Activated naive CD8-positive, alpha-beta T cell treated with anti-CD3 and anti-CD28 coated beads, Interleukin-2, amount 50 U/mL, for 24 hours (primary cell): ENCODE results near the gene RBKS.
A peak's percentile ranks its signal among the peaks of the same experiment; 100 is the strongest.

ENCODE experiments used
- ATAC-seq: fragments of 150-1000 bp; cut with Tn5 transposase; one replicate; pipeline ENCODE4 v1.10.0; 2021
- DNase-seq: peaks from one replicate; pipeline ENCODE4 v3.0.0; 2021
- H3K27ac Mint-ChIP-seq: one replicate; pipeline ENCODE4 v1.8.0; 2021; ENCODE audit warnings: mild to moderate bottlenecking, mixed read lengths
- H3K27me3 Mint-ChIP-seq: one replicate; pipeline ENCODE4 v1.8.0; 2021; ENCODE audit warnings: mixed read lengths
- H3K36me3 Mint-ChIP-seq: one replicate; pipeline ENCODE4 v1.8.0; 2021; ENCODE audit warnings: low read depth, mixed read lengths
- H3K4me1 Mint-ChIP-seq: one replicate; pipeline ENCODE4 v1.8.0; 2021; ENCODE audit warnings: mixed read lengths
- H3K4me3 Mint-ChIP-seq: one replicate; pipeline ENCODE4 v1.8.0; 2021; ENCODE audit warnings: mild to moderate bottlenecking, moderate library complexity, mixed read lengths
- H3K9me3 Mint-ChIP-seq: one replicate; pipeline ENCODE4 v1.8.0; 2021; ENCODE audit warnings: mixed read lengths

The RBKS gene

GRCh38 chr2:27814758-27815157 lies 75.4 kb downstream of the RBKS start:
- Mint-ChIP-seq H3K4me1 (no peaks in the 10 kb centered on the region), H3K9me3 (no peaks in the 10 kb centered on the region), H3K27ac (no peak overlapping the region), H3K27me3 (no peaks in the 10 kb centered on the region), H3K36me3 (no peaks in the 10 kb centered on the region), H3K4me3 (no peak overlapping the region)
- DNase-seq (no peak), ATAC-seq (no peak)

- Mint-ChIP-seq H3K4me1 (peaks cover 2% of the 10 kb centered on the region), H3K27ac (no peak overlapping the region), H3K9me3 (no peaks in the 10 kb centered on the region), H3K4me3 (no peak overlapping the region), H3K27me3 (no peaks in the 10 kb centered on the region), H3K36me3 (no peaks in the 10 kb centered on the region)
- ATAC-seq = no peak
- DNase-seq = no peak
Measured at GRCh38 chr2:27811768-27812167, 78.4 kb downstream of the RBKS start.

- no peak overlapping the region for H3K4me3 Mint-ChIP-seq
- no peak for ATAC-seq
- no peaks in the 10 kb centered on the region for H3K36me3 Mint-ChIP-seq
- H3K27me3 Mint-ChIP-seq = no peaks in the 10 kb centered on the region
- H3K9me3 Mint-ChIP-seq = no peaks in the 10 kb centered on the region
- H3K4me1 Mint-ChIP-seq = peaks cover 2% of the 10 kb centered on the region
- no peak overlapping the region for H3K27ac Mint-ChIP-seq
- DNase-seq = no peak
Measured at GRCh38 chr2:27810455-27810854, 79.7 kb downstream of the RBKS start.

- Mint-ChIP-seq H3K4me3 (no peak overlapping the region), H3K36me3 (no peaks in the 10 kb centered on the region), H3K4me1 (peaks cover 2% of the 10 kb centered on the region), H3K27me3 (no peaks in the 10 kb centered on the region), H3K27ac (no peak overlapping the region), H3K9me3 (no peaks in the 10 kb centered on the region)
- ATAC-seq (no peak), DNase-seq (no peak)
Measured at GRCh38 chr2:27809761-27810241, 80.4 kb downstream of the RBKS start.

DNA sequence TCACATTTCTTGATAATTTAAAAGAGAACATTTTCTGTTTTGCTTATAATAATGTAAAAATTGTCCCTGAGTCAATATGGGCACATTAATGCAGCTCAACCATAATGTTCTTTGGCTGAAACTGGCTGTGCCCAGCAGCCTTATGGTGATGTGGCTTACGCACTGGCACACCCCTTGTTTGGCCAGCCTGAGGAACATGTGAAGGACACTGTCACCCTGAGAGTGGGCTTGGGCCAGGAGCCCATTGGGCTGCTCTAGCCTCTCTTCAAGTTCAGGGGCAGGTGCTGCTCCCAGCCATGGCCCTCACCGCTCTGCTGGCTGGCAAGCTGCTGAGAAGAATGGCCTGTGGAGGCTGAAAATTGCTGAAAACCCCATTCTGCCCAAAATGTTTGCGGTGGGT lies 81.2 kb downstream of the RBKS start:
- no peak for ATAC-seq
- no peaks in the 10 kb centered on the region for H3K36me3 Mint-ChIP-seq

DNA sequence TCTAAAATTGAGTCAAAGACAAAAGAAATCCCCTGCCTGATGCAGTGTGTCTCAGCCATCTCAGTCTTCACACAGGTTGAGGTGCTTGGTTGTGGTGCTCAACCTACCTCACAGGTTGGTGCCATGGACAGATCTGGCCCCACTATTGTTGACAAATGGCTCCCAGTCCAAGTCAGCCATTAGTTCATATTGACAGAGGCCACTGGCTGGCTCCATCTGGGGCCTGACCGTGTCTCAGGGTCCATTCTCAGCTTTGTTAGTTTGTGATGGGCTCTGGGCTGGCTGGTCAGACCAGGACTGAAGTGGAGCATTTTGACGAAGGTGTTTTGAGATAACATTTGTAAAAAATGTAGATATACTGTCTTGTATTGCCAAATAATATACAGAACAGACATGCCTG lies 81.8 kb downstream of the RBKS start:
- H3K36me3 Mint-ChIP-seq = no peaks in the 10 kb centered on the region
- H3K4me1 Mint-ChIP-seq = peaks cover 2% of the 10 kb centered on the region
- H3K4me3 Mint-ChIP-seq = no peak overlapping the region
- H3K27ac Mint-ChIP-seq = no peak overlapping the region
- no peak for ATAC-seq
- DNase-seq = no peak
- H3K9me3 Mint-ChIP-seq = no peaks in the 10 kb centered on the region
- no peaks in the 10 kb centered on the region for H3K27me3 Mint-ChIP-seq

More for the DNA sequence above, 81.2 kb downstream of the RBKS start:
- Mint-ChIP-seq H3K27me3 (no peaks in the 10 kb centered on the region), H3K4me3 (no peak overlapping the region), H3K4me1 (peaks cover 2% of the 10 kb centered on the region), H3K27ac (no peak overlapping the region), H3K9me3 (no peaks in the 10 kb centered on the region)
- DNase-seq = no peak

- no peaks in the 10 kb centered on the region for H3K27me3 Mint-ChIP-seq
- no peaks in the 10 kb centered on the region for H3K9me3 Mint-ChIP-seq
- no peaks in the 10 kb centered on the region for H3K36me3 Mint-ChIP-seq
- DNase-seq (peak; percentile 15), ATAC-seq (no peak)
- H3K27ac Mint-ChIP-seq = no peak overlapping the region
- no peak overlapping the region for H3K4me3 Mint-ChIP-seq
- peaks cover 2% of the 10 kb centered on the region for H3K4me1 Mint-ChIP-seq
Measured at GRCh38 chr2:27807476-27807875, 82.7 kb downstream of the RBKS start.

GRCh38 chr2:27806311-27807059 lies 83.7 kb downstream of the RBKS start:
- Mint-ChIP-seq H3K4me1 (peaks cover 2% of the 10 kb centered on the region), H3K9me3 (no peaks in the 10 kb centered on the region)

GRCh38 chr2:27805180-27805579 lies 85.0 kb downstream of the RBKS start:
- no peak for ATAC-seq
- no peaks in the 10 kb centered on the region for H3K36me3 Mint-ChIP-seq
- H3K9me3 Mint-ChIP-seq = no peaks in the 10 kb centered on the region
- DNase-seq = no peak
- H3K27ac Mint-ChIP-seq = no peak overlapping the region
- no peaks in the 10 kb centered on the region for H3K27me3 Mint-ChIP-seq
- peaks cover 2% of the 10 kb centered on the region for H3K4me1 Mint-ChIP-seq
- no peak overlapping the region for H3K4me3 Mint-ChIP-seq

More at GRCh38 chr2:27806311-27807059, 83.7 kb downstream of the RBKS start:
- ATAC-seq (no peak), DNase-seq (no peak)
- no peak overlapping the region for H3K4me3 Mint-ChIP-seq
- no peaks in the 10 kb centered on the region for H3K27me3 Mint-ChIP-seq
- H3K36me3 Mint-ChIP-seq = no peaks in the 10 kb centered on the region
- no peak overlapping the region for H3K27ac Mint-ChIP-seq

DNA sequence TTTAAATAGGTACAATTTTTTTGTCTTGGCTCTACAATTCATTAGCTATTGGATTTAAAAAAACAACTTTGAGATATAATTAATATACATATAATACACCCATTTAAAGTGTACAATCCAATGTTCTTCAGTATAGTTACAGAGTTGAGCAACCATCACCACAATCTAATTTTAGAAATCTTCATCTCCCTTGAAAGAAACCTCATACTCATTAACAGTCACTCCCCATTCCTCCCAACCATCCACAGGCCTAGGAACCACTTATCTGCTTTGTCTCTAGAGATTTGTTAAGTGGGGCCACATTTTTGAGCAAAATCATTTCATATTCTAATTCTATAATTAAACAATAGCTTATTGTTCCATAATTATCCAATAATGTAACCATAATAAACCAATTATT lies 86.0 kb downstream of the RBKS start:
- no peaks in the 10 kb centered on the region for H3K36me3 Mint-ChIP-seq

GRCh38 chr2:27803046-27803445 lies 87.1 kb downstream of the RBKS start:
- no peaks in the 10 kb centered on the region for H3K27me3 Mint-ChIP-seq
- H3K9me3 Mint-ChIP-seq = no peaks in the 10 kb centered on the region
- DNase-seq = no peak
- no peak overlapping the region for H3K27ac Mint-ChIP-seq
- no peaks in the 10 kb centered on the region for H3K36me3 Mint-ChIP-seq
- no peak overlapping the region for H3K4me3 Mint-ChIP-seq
- ATAC-seq = no peak
- H3K4me1 Mint-ChIP-seq = peaks cover 2% of the 10 kb centered on the region

More for the DNA sequence above, 86.0 kb downstream of the RBKS start:
- H3K27me3 Mint-ChIP-seq = no peaks in the 10 kb centered on the region
- no peak for DNase-seq
- no peak for ATAC-seq
- H3K9me3 Mint-ChIP-seq = no peaks in the 10 kb centered on the region
- H3K4me3 Mint-ChIP-seq = no peak overlapping the region
- H3K4me1 Mint-ChIP-seq = peaks cover 2% of the 10 kb centered on the region
- H3K27ac Mint-ChIP-seq = no peak overlapping the region

- H3K27ac Mint-ChIP-seq = no peak overlapping the region
- no peak overlapping the region for H3K4me3 Mint-ChIP-seq
- H3K27me3 Mint-ChIP-seq = no peaks in the 10 kb centered on the region
- DNase-seq (no peak), ATAC-seq (no peak)
- peaks cover 2% of the 10 kb centered on the region for H3K4me1 Mint-ChIP-seq
- H3K36me3 Mint-ChIP-seq = no peaks in the 10 kb centered on the region
- no peaks in the 10 kb centered on the region for H3K9me3 Mint-ChIP-seq
Measured at GRCh38 chr2:27802547-27802946, 87.6 kb downstream of the RBKS start.

GRCh38 chr2:27800856-27801255 lies 89.3 kb downstream of the RBKS start:
- Mint-ChIP-seq H3K36me3 (no peaks in the 10 kb centered on the region), H3K9me3 (no peaks in the 10 kb centered on the region), H3K27me3 (no peaks in the 10 kb centered on the region), H3K4me3 (no peak overlapping the region), H3K4me1 (no peaks in the 10 kb centered on the region), H3K27ac (no peak overlapping the region)
- no peak for ATAC-seq
- no peak for DNase-seq

GRCh38 chr2:27799646-27800010 lies 90.6 kb downstream of the RBKS start:
- Mint-ChIP-seq H3K36me3 (no peaks in the 10 kb centered on the region), H3K4me1 (no peaks in the 10 kb centered on the region), H3K9me3 (no peaks in the 10 kb centered on the region), H3K4me3 (no peak overlapping the region), H3K27ac (no peak overlapping the region), H3K27me3 (no peaks in the 10 kb centered on the region)
- ATAC-seq (no peak), DNase-seq (no peak)

DNA sequence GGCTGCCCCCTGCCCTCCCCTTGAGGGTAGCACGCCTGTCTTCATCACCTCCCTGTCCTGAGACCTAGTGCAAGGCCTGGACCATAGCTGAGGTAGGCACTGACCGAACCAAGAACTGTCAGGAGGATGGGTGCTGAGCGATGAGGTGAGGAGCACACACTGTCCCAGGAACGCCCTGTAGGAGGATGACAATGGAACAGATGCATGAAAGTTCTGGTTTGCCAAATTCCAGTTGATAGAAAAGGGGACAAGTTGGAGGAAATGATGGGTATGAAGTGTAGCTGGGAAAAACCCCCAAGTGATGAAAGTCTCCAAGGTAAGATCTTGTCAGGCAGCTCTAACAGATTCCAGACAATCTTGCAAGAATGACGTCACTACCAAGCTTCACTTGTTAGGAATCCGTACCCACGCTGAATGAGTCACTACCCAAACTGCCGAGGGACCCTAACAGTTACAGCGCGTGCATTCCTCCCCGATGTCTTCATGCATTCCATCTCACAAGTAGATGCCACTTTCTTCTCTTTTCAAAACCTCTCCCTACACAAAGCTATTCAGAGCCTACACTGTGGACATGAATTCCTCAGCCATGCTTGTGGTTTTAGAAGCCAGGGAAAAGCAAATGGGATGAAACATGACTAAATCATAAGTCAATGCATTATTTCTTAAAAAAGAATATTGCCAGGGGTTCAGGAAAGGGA lies 91.1 kb downstream of the RBKS start:
- Mint-ChIP-seq H3K4me1 (no peaks in the 10 kb centered on the region), H3K9me3 (no peaks in the 10 kb centered on the region), H3K27ac (no peak overlapping the region), H3K27me3 (no peaks in the 10 kb centered on the region), H3K36me3 (no peaks in the 10 kb centered on the region), H3K4me3 (no peak overlapping the region)
- ATAC-seq (no peak), DNase-seq (no peak)
